Peyer's patch (tissue), 4 donors: ENCODE results near the gene SMYD3. TPM values are rescaled to one million over a fixed set of nuclear protein-coding genes. Genes with fewer than 3 reads are reported as not detected.
A peak's percentile ranks its signal among the peaks of the same experiment; 100 is the strongest.

Experiments
- DNase-seq, 3 donors: peaks; one replicate each; pipeline ENCODE4 v3.0.0-alpha.2; 2017 to 2019
- H3K27ac ChIP-seq, 4 donors: fragments of 200-600 bp; sonication (generic); one replicate each; pipeline ENCODE4 v1.5.1; 2016 to 2019
- H3K27me3 ChIP-seq, 2 donors: fragments of 200-600 bp; sonication (generic); one replicate each; pipeline ENCODE4 v1.5.1; 2019
- H3K36me3 ChIP-seq, 3 donors: fragments of 200-600 bp; sonication (generic); one replicate each; pipeline ENCODE4 v1.5.1; 2016 to 2019
- H3K4me1 ChIP-seq, 4 donors: fragments of 200-600 bp; sonication (generic); one replicate each; pipeline ENCODE4 v1.5.1; 2016 to 2019
- H3K4me3 ChIP-seq, 4 donors: fragments of 200-600 bp; sonication (generic); 1 replicate in 3 of 4; 2 replicates in 1 of 4; pipeline ENCODE4 v1.5.1; 2016 to 2019; ENCODE audit warnings: mild to moderate bottlenecking in 1 of 4
- H3K9me3 ChIP-seq, 4 donors: fragments of 200-600 bp; sonication (generic); one replicate each; pipeline ENCODE4 v1.5.1; 2016 to 2019; ENCODE audit warnings: mild to moderate bottlenecking in 1 of 4
- POLR2A ChIP-seq, 2 donors: fragments of 450-650 bp; IDR thresholded peaks; one replicate each; pipeline ENCODE4 v1.5.1; 2017; ENCODE audit warnings: antibody characterized with exemption in 2 of 2, mild to moderate bottlenecking in 2 of 2, moderate library complexity in 2 of 2
- total RNA-seq, 4 donors: library from RNA; depleted of rRNA; stranded (reverse); fragments of >200 nt; gene quantifications; one replicate each; pipeline ENCODE4 v1.1.0, GENCODE V29; 2016
- TF ChIP-seq, protein P1 (sequence below), 6 experiments: fragments of 450-650 bp in 4 of 6; fragments of 200-600 bp in 2 of 6; sonication (generic) in 1 of 6; IDR thresholded peaks; one replicate each; pipeline ENCODE4 v1.5.1; 2017 to 2019; ENCODE audit warnings: antibody characterized with exemption in 6 of 6, mild to moderate bottlenecking in 3 of 6, moderate library complexity in 1 of 6

Gene SMYD3
- total RNA-seq, 4 donors from 2014 or later, result 19.8 to 55.3 (median 26.9) TPM

DNA sequence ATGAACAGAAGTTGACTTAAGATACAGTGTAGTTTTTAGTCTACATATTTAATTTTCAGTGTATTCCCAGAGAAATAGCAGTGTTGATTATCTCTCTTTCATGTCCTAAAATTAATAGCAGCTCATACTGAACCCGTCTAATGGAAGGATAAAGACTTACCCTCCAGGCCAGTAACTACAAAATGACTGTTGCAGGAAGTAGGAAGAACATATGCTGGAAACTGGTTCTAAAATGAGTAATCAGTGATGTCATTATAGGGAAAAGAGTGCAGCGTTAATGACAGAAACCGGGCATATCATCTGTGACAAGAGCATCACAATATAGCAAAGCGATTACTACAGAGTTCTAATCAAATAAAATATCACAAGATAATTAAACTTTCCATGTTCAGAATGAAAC, 385.5 kb downstream of the SMYD3 start:
- Histone ChIP-seq H3K4me1 (no peaks in the 10 kb centered on the region), H3K27me3 (no peaks in the 10 kb centered on the region), H3K27ac (no peak overlapping the region), H3K9me3 (no peaks in the 10 kb centered on the region), H3K4me3 (no peak overlapping the region), H3K36me3 (no peaks in the 10 kb centered on the region)
- no peak for DNase-seq
- no peak for TF ChIP-seq POLR2A (IDR thresholded peaks at IDR 0.05)
- TF ChIP-seq, protein P1, sequence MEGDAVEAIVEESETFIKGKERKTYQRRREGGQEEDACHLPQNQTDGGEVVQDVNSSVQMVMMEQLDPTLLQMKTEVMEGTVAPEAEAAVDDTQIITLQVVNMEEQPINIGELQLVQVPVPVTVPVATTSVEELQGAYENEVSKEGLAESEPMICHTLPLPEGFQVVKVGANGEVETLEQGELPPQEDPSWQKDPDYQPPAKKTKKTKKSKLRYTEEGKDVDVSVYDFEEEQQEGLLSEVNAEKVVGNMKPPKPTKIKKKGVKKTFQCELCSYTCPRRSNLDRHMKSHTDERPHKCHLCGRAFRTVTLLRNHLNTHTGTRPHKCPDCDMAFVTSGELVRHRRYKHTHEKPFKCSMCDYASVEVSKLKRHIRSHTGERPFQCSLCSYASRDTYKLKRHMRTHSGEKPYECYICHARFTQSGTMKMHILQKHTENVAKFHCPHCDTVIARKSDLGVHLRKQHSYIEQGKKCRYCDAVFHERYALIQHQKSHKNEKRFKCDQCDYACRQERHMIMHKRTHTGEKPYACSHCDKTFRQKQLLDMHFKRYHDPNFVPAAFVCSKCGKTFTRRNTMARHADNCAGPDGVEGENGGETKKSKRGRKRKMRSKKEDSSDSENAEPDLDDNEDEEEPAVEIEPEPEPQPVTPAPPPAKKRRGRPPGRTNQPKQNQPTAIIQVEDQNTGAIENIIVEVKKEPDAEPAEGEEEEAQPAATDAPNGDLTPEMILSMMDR (IDR thresholded peaks at IDR 0.05), result no peak

DNA sequence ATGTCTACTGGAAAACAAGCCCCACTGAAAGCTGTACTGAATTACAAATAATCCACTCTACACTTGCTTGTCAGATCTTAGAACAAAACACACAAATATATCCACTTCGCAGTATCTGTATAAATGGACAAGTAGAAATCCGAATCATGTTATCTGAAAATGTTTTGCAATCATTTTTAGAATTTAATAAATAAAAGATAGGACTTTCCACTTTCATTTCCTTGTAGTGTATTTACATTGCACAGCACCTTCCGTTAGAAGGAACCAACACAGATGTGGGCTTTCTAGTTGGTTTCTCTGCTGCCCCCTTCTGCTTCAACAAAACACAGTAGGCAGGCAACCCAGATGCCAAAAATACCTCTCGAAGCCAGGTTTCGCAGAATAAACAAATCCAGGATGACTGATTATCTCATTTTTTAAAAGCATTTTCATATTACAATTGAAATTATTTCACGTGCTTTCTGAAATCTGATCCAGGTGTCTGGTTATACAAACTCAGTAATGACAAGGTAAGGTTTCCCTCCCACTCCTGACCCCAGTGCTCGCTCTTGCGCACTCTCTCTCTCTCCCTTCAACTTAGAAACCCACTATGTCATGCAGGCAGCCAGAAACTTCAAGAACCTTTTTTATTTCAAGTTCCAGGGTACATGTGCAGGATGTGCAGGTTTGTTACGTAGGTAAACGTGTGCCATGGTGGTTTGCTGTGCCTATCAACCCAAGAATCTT, 389.9 kb downstream of the SMYD3 start:
- peak overlapping the region in 1 of 4 donors; percentile 18 for H3K27ac ChIP-seq
- H3K9me3 ChIP-seq, result no peaks in the 10 kb centered on the region
- DNase-seq, result peak in 1 of 3 donors; percentile 49
- no peaks in the 10 kb centered on the region for H3K36me3 ChIP-seq
- no peaks in the 10 kb centered on the region for H3K4me1 ChIP-seq
- H3K4me3 ChIP-seq, result no peak overlapping the region
- TF ChIP-seq, protein P1 (IDR thresholded peaks at IDR 0.05), result peak in 4 of 6 experiments; percentile 32 to 50 (median 41)
- TF ChIP-seq POLR2A (IDR thresholded peaks at IDR 0.05), result no peak
- no peaks in the 10 kb centered on the region for H3K27me3 ChIP-seq

DNA sequence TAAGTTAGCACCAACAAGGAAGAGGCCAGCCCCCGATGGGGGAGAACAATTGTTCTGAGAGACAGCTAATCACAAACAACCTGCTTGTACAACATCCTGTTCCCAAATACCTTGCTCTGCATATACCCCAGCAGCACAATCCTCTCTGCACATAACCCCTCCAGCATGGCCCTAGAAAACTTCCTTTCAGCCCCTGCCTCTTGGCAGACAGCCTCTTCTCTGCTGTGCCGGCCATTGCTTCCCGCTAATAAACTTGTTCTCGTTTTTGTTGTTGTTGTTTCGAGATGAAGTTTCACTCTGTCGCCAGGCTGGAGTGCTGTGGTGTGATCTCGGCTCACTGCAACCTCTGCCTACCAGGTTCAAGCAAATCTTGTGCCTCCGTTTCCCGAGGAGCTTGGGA, 392.7 kb downstream of the SMYD3 start:
- TF ChIP-seq, protein P1 (IDR thresholded peaks at IDR 0.05), result no peak
- no peaks in the 10 kb centered on the region for H3K27me3 ChIP-seq
- H3K36me3 ChIP-seq, result no peaks in the 10 kb centered on the region
- no peaks in the 10 kb centered on the region for H3K9me3 ChIP-seq
- no peaks in the 10 kb centered on the region for H3K4me1 ChIP-seq
- H3K27ac ChIP-seq, result no peak overlapping the region
- H3K4me3 ChIP-seq, result no peak overlapping the region
- DNase-seq, result no peak

DNA sequence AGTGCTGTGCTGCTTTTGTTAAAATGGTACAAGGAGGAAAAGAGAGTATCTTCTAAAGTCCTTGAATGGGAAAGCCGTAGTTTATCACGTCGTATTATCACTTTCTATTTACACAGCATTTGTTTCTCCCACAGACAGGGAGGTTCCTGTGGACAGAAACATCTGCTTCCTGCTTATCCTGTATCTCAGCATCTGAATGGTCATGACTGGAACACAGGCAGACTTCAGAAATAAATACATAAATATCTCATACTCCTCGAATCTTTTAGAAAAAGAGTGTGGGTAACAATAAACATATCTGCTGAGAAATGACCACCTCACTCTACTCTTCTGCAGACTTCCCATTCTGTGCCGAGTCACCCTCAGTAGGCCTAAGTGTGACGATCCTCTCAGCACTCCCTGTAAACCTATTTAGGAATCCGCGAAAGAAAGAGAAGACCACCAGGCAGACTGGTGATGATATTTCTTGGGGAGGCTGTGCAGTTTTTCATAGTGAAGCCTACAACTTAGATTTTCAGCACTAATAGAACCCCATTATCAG, 393.5 kb downstream of the SMYD3 start:
- no peak for DNase-seq
- no peak for TF ChIP-seq POLR2A (IDR thresholded peaks at IDR 0.05)
- no peak overlapping the region for H3K27ac ChIP-seq
- no peak overlapping the region for H3K4me3 ChIP-seq
- H3K27me3 ChIP-seq, result no peaks in the 10 kb centered on the region
- no peaks in the 10 kb centered on the region for H3K4me1 ChIP-seq
- no peaks in the 10 kb centered on the region for H3K36me3 ChIP-seq
- H3K9me3 ChIP-seq, result no peaks in the 10 kb centered on the region

DNA sequence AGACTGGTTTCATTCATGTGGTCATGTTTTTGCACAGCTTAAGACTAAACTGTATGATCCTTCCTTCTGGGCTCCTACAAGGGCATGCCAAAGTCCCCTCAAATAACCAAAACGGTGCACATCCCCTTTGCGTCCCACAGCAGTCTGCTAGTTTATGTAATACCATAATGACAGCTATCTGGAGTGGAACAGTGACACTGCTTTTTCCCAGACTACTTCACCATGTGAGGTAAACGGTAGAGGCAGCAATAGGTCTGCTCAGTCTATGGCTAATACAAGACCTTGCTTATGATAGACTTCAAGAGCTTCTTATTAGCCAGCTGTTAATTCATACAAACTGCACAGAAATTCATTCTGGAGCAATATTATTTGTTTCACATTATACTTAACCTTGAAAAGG, 395.5 kb downstream of the SMYD3 start:
- no peaks in the 10 kb centered on the region for H3K4me1 ChIP-seq
- H3K36me3 ChIP-seq, result no peaks in the 10 kb centered on the region
- no peaks in the 10 kb centered on the region for H3K9me3 ChIP-seq
- no peak overlapping the region for H3K27ac ChIP-seq
- TF ChIP-seq POLR2A (IDR thresholded peaks at IDR 0.05), result no peak
- TF ChIP-seq, protein P1 (IDR thresholded peaks at IDR 0.05), result no peak
- H3K4me3 ChIP-seq, result no peak overlapping the region
- no peaks in the 10 kb centered on the region for H3K27me3 ChIP-seq
- no peak for DNase-seq

DNA sequence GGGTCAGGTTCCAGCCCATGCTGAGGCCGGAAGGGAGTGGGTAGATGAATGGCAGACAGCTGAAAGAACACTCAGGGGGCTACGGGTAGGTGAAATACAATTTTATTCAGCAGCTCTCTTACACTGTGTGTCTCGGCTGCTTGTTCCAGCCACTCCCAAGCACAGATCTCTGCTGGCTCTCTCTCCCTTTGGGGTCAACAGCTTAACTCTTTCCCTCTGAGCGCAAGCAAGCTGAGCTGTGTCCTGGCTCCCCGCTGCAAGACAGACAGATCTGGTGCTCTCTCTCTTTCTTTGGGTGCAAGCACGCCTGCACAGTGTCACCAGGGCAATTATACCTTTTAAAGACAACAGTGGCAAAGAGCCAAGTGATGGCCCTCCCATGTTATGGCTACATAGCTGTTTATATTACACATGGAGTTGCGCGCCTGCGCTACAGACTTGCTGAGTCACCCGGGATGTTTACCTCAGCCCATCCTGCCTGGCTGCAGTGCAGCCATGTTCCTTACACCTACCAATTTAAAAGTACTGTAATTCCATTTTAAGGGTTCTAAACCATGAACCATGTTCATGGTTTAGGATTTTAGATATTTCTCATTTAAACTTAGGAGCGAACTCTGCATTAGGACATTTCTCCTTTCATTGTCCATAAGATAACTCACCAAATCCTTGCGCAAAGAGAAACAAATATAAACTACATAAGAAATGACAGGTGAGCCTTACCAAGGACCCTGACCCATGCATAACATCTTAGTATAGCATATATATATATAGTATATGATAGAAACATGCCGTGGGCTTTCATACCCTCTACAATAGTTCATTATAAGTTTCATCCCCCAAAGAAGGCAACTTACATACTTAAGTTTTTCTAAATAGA, 396.5 kb downstream of the SMYD3 start:
- Histone ChIP-seq H3K27ac (no peak overlapping the region), H3K27me3 (no peaks in the 10 kb centered on the region), H3K9me3 (no peaks in the 10 kb centered on the region), H3K4me3 (no peak overlapping the region), H3K36me3 (no peaks in the 10 kb centered on the region), H3K4me1 (no peaks in the 10 kb centered on the region)
- no peak for DNase-seq
- TF ChIP-seq, protein P1 (IDR thresholded peaks at IDR 0.05), result no peak
